DMS 273 (cell line): ENCODE data around the gene CARD8.
"Not testable (repeated sequence)": the region's sequence is repeated elsewhere in the genome, so short reads cannot be mapped to it uniquely, and the experiment has no call there.

Experiments used
- DNase-seq: peaks from one replicate; lab custom pipeline; 2025; ENCODE audit not compliant: unreplicated experiment; lab: John Stamatoyannopoulos, UW

CARD8 gene

GRCh38 chr19:48255376-48256303, at the start of gene CARD8:
Gene CARD8 (minus strand): TSS chr19:48255912. CDS start chr19:48241020, 14,892 bp downstream.
- DNase-seq = peak; percentile 96

- DNase-seq = no peak
Measured at GRCh38 chr19:48303866-48304265, 48.2 kb upstream of the CARD8 start.

- DNase-seq = no peak
Measured at GRCh38 chr19:48303367-48303766, 47.7 kb upstream of the CARD8 start.

- DNase-seq = peak; percentile 73
Measured at GRCh38 chr19:48302600-48302959, 46.9 kb upstream of the CARD8 start.

GRCh38 chr19:48301886-48302599, 46.3 kb upstream of the CARD8 start:
- no peak for DNase-seq

- DNase-seq = no peak
Measured at GRCh38 chr19:48297975-48298374, 42.3 kb upstream of the CARD8 start.

GRCh38 chr19:48296963-48297734, 41.4 kb upstream of the CARD8 start:
- DNase-seq = no peak

- DNase-seq = no peak
Measured at GRCh38 chr19:48295458-48295857, 39.7 kb upstream of the CARD8 start.

GRCh38 chr19:48292798-48293197, 37.1 kb upstream of the CARD8 start:
- no peak for DNase-seq

GRCh38 chr19:48291489-48291815, 35.7 kb upstream of the CARD8 start:
- not testable (repeated sequence) for DNase-seq

GRCh38 chr19:48290771-48291488, 35.2 kb upstream of the CARD8 start:
- DNase-seq = peak; percentile 90

GRCh38 chr19:48290401-48290770, 34.7 kb upstream of the CARD8 start:
- peak; percentile 78 for DNase-seq

GRCh38 chr19:48287748-48288147, 32.0 kb upstream of the CARD8 start:
- no peak for DNase-seq

GRCh38 chr19:48284896-48285295, 29.2 kb upstream of the CARD8 start:
- no peak for DNase-seq

- no peak for DNase-seq
Measured at GRCh38 chr19:48283908-48284307, 28.2 kb upstream of the CARD8 start.

- no peak for DNase-seq
Measured at GRCh38 chr19:48279747-48280146, 24.0 kb upstream of the CARD8 start.

GRCh38 chr19:48274938-48275337, 19.2 kb upstream of the CARD8 start:
- no peak for DNase-seq

GRCh38 chr19:48274173-48274572, 18.5 kb upstream of the CARD8 start:
- DNase-seq = no peak

- DNase-seq = peak; percentile 83
Measured at GRCh38 chr19:48271531-48272151, 15.9 kb upstream of the CARD8 start.

- DNase-seq = not testable (repeated sequence)
Measured at GRCh38 chr19:48269617-48270026, 13.9 kb upstream of the CARD8 start.
